H1 (cell line): ENCODE measurements around the gene TP73. TPM values are rescaled to one million over a fixed set of nuclear protein-coding genes. Genes with fewer than 3 reads are reported as not detected.
A peak's percentile ranks its signal among the peaks of the same experiment; 100 is the strongest.

Source experiments
- CTCF ChIA-PET: fragments of 300-600 bp; sonication (Branson Sonifier 250); formaldehyde crosslinking; loops from one replicate; lab custom pipeline; 2021; ENCODE audit not compliant: partially characterized antibody; lab: Charles Lee
- POLR2A ChIA-PET: fragments of 300-600 bp; sonication (Branson Sonifier 250); formaldehyde crosslinking; loops from one replicate; lab custom pipeline; 2021; ENCODE audit warnings: inconsistent platforms; ENCODE audit not compliant: partially characterized antibody; lab: Charles Lee
- DNase-seq, 2 experiments: peaks; one replicate each; pipeline versions ENCODE4 v3.0.0 to v3.0.0-alpha.2; 2010 to 2022; ENCODE audit warnings: low spot score in 2 of 2, low read depth in 1 of 2, mixed read lengths in 1 of 2
- FAIRE-seq: peaks from 2 replicates; lab custom pipeline; 2011; peaks lifted over from hg19 to GRCh38; lab: Jason Lieb, UNC
- H2AFZ ChIP-seq: 2 replicates; pipeline ENCODE4 v1.8.1; 2012; ENCODE audit warnings: low read length, inconsistent platforms
- H2AK5ac ChIP-seq: 2 replicates; pipeline ENCODE4 v1.6.1; 2013; ENCODE audit warnings: low read depth, low read length
- H2BK120ac ChIP-seq: replicated peaks from 2 replicates; pipeline ENCODE3; 2013; ENCODE audit warnings: low read depth, low read length, inconsistent platforms
- H2BK12ac ChIP-seq: 2 replicates; pipeline ENCODE4 v1.6.1; 2013; ENCODE audit warnings: low read depth, low read length
- H2BK15ac ChIP-seq: 2 replicates; pipeline ENCODE4 v1.6.1; 2013; ENCODE audit warnings: low read length
- H2BK20ac ChIP-seq: 2 replicates; pipeline ENCODE4 v1.6.1; 2013; ENCODE audit warnings: low read length
- H2BK5ac ChIP-seq: 2 replicates; pipeline ENCODE4 v1.6.1; 2013; ENCODE audit warnings: low read depth, low read length
- H3K14ac ChIP-seq: 2 replicates; pipeline ENCODE4 v1.6.1; 2013; ENCODE audit warnings: inconsistent platforms; ENCODE audit not compliant: insufficient read length
- H3K18ac ChIP-seq: 2 replicates; pipeline ENCODE4 v1.6.1; 2013; ENCODE audit warnings: low read length; ENCODE audit errors: extremely low read depth
- H3K23ac ChIP-seq: 2 replicates; pipeline ENCODE4 v1.6.1; 2013; ENCODE audit warnings: inconsistent platforms; ENCODE audit not compliant: insufficient read length
- H3K23me2 ChIP-seq: 2 replicates; pipeline ENCODE4 v1.6.1; 2013; ENCODE audit warnings: low read depth, low read length
- H3K27ac ChIP-seq: 2 replicates; pipeline ENCODE4 v1.6.1; 2011; ENCODE audit warnings: low read depth, low read length, inconsistent platforms
- H3K27me3 ChIP-seq, 4 experiments: replicated peaks in 1 of 4; 1 replicate in 1 of 4; 2 replicates in 3 of 4; pipeline versions ENCODE4 v1.6.1 to v1.8.1; 2011 to 2013; ENCODE audit warnings: low read length in 3 of 4, mild to moderate bottlenecking in 3 of 4, inconsistent platforms in 2 of 4, mixed read lengths in 2 of 4, moderate library complexity in 1 of 4; ENCODE audit not compliant: control insufficient read depth in 3 of 4, insufficient read depth in 3 of 4; ENCODE audit errors: extremely low read depth in 1 of 4
- H3K36me3 ChIP-seq, 4 experiments: 2 replicates each; pipeline versions ENCODE4 v1.6.1 to v1.8.1; 2011 to 2013; ENCODE audit warnings: mild to moderate bottlenecking in 4 of 4, low read length in 3 of 4, moderate library complexity in 2 of 4, control low read depth in 1 of 4, inconsistent platforms in 1 of 4; ENCODE audit not compliant: insufficient read depth in 4 of 4, control insufficient read depth in 2 of 4
- H3K4ac ChIP-seq: replicated peaks from 2 replicates; pipeline ENCODE3; 2013; ENCODE audit warnings: low read length, low read depth, mixed read lengths, inconsistent platforms; ENCODE audit not compliant: insufficient read length
- H3K4me1 ChIP-seq, 4 experiments: replicated peaks in 1 of 4; 1 replicate in 1 of 4; 2 replicates in 3 of 4; pipeline versions ENCODE4 v1.6.1 to v1.8.1; 2011 to 2013; ENCODE audit warnings: low read length in 3 of 4, inconsistent platforms in 2 of 4, mixed read lengths in 1 of 4; ENCODE audit not compliant: insufficient read depth in 4 of 4, control insufficient read depth in 3 of 4
- H3K4me2 ChIP-seq, 2 experiments: 2 replicates each; pipeline versions ENCODE4 v1.6.1 to v1.8.1; 2011 to 2013; ENCODE audit warnings: low read depth in 2 of 2, low read length in 2 of 2, control low read depth in 1 of 2, inconsistent platforms in 1 of 2, mild to moderate bottlenecking in 1 of 2; ENCODE audit not compliant: insufficient read depth in 1 of 2
- H3K4me3 ChIP-seq, 4 experiments: fragments of 200-600, 300-600 bp in 1 of 4; sonication (generic), shearing (Covaris generic), sonication (Bioruptor Twin) in 1 of 4; 2 replicates each; pipeline versions ENCODE4 v1.5.1 to v1.8.1; 2011 to 2016; ENCODE audit warnings: low read length in 4 of 4, low read depth in 3 of 4, control low read depth in 2 of 4, inconsistent platforms in 2 of 4, mild to moderate bottlenecking in 2 of 4, mixed read lengths in 1 of 4, moderate library complexity in 1 of 4; ENCODE audit not compliant: insufficient read depth in 2 of 4; ENCODE audit errors: extremely low read depth in 1 of 4
- H3K56ac ChIP-seq: replicated peaks from 2 replicates; pipeline ENCODE3; 2013; ENCODE audit warnings: low read depth, mild to moderate bottlenecking, mixed read lengths, low read length, inconsistent platforms; ENCODE audit not compliant: insufficient read length
- H3K79me1 ChIP-seq: 2 replicates; pipeline ENCODE4 v1.6.1; 2013; ENCODE audit warnings: low read depth, low read length, control low read depth
- H3K79me2 ChIP-seq, 2 experiments: 2 replicates each; pipeline versions ENCODE4 v1.6.1 to v1.8.1; 2012 to 2013; ENCODE audit warnings: low read length in 2 of 2, mild to moderate bottlenecking in 2 of 2, inconsistent platforms in 1 of 2; ENCODE audit not compliant: insufficient read depth in 2 of 2, control insufficient read depth in 1 of 2
- H3K9ac ChIP-seq, 4 experiments: replicated peaks in 1 of 4; 1 replicate in 1 of 4; 2 replicates in 3 of 4; pipeline versions ENCODE4 v1.6.1 to v1.8.1; 2011 to 2013; ENCODE audit warnings: low read depth in 3 of 4, low read length in 3 of 4, control low read depth in 2 of 4, mild to moderate bottlenecking in 2 of 4, moderate library complexity in 2 of 4, inconsistent platforms in 1 of 4; ENCODE audit errors: extremely low read depth in 1 of 4
- H3K9me3 ChIP-seq, 2 experiments: 2 replicates each; pipeline versions ENCODE4 v1.6.1 to v1.8.1; 2012 to 2013; ENCODE audit warnings: mild to moderate bottlenecking in 2 of 2, moderate library complexity in 2 of 2, control low read depth in 1 of 2, inconsistent platforms in 1 of 2, low read depth in 1 of 2, low read length in 1 of 2, mixed read lengths in 1 of 2; ENCODE audit not compliant: insufficient read depth in 2 of 2
- H4K20me1 ChIP-seq, 2 experiments: replicated peaks in 1 of 2; 2 replicates each; pipeline versions ENCODE3 to v1.8.1; 2011 to 2013; ENCODE audit warnings: inconsistent platforms in 2 of 2, low read length in 2 of 2, mild to moderate bottlenecking in 1 of 2; ENCODE audit not compliant: insufficient read depth in 2 of 2, control insufficient read depth in 1 of 2
- H4K5ac ChIP-seq: 2 replicates; pipeline ENCODE4 v1.6.1; 2013; ENCODE audit warnings: low read length, low read depth, mixed read lengths, inconsistent platforms; ENCODE audit not compliant: insufficient read length
- H4K8ac ChIP-seq: 2 replicates; pipeline ENCODE4 v1.8.0; 2013; ENCODE audit warnings: mild to moderate bottlenecking, moderate library complexity, low read length, inconsistent platforms; ENCODE audit not compliant: insufficient read depth; ENCODE audit errors: extremely low read depth
- H4K91ac ChIP-seq: replicated peaks from 2 replicates; pipeline ENCODE3; 2013; ENCODE audit warnings: low read length, mixed read lengths, inconsistent platforms; ENCODE audit not compliant: insufficient read length
- WGBS, 2 experiments: shearing (Covaris generic) in 1 of 2; methylation state at CpG; one replicate each; pipeline versions ENCODE4 v1.1.6 to v1.1.7; 2013 to 2015; ENCODE audit warnings: low lambda C conversion rate in 2 of 2, mixed read lengths in 2 of 2, inconsistent platforms in 1 of 2, low coverage in 1 of 2, missing lambda C conversion rate in 1 of 2; ENCODE audit not compliant: insufficient replicate concordance in 2 of 2, insufficient coverage in 1 of 2, insufficient read length in 1 of 2; ENCODE audit errors: extremely low coverage in 1 of 2, missing lambda C conversion rate in 1 of 2; 5-methylcytosine and 5-hydroxymethylcytosine counted together
- polyA plus RNA-seq, 7 experiments: library from polyadenylated mRNA; depleted of rRNA in 3 of 7; stranded (reverse) in 5 of 7; unstranded in 2 of 7; fragments of >200 nt in 5 of 7; fragments of 200-250 nt in 2 of 7; gene quantifications; 1 replicate in 5 of 7; 2 replicates in 1 of 7; 4 replicates in 1 of 7; pipeline versions ENCODE4 v1.2.1 to v1.2.3, GENCODE V29; 2011 to 2013; ENCODE audit warnings: missing spikeins in 2 of 7, mixed read lengths in 2 of 7
- total RNA-seq: library from RNA; stranded (reverse); fragmentation: NEBNext Ultra II Directional; extraction: Animal tissue kit (Norgen Biotek cat#: 25700); gene quantifications from 2 replicates; pipeline ENCODE4 v1.2.1, GENCODE V29; 2021

Gene TP73
- total and polyA plus RNA-seq, 2 of the 8 experiments (the other 6 are each of a cell fraction or from before 2014, with no cell fraction given), result 2.6 to 3.1 TPM

GRCh38 chr1:3630914-3631313, 21.4 kb upstream of the TP73 start:
- CTCF ChIA-PET, result interaction anchor here (0.8 to 4.8 kb wide), 5 partner anchors 10 to 177 kb away, joined by 3 to 22 read pairs (median 4); no protein-coding TSS in a partner anchor

More at GRCh38 chr1:3630914-3631313, 21.4 kb upstream of the TP73 start:
- peak overlapping the region; percentile 19; the same call in 1 of the 2 replicates for H3K18ac ChIP-seq
- H3K4me1 ChIP-seq, result peaks cover 0 to 10% (median 2%) of the 10 kb centered on the region in 4 experiments; a peak in 3 of 7 replicates
- H4K5ac ChIP-seq, result no peak overlapping the region
- no peak overlapping the region for H2AK5ac ChIP-seq
- no peak overlapping the region for H3K56ac ChIP-seq
- no peak overlapping the region for H2BK20ac ChIP-seq
- H3K4ac ChIP-seq, result no peak overlapping the region
- no peak overlapping the region for H3K27ac ChIP-seq
- FAIRE-seq (no peak), DNase-seq (no peak)
- H4K20me1 ChIP-seq, result peaks cover 4 to 12% of the 10 kb centered on the region in 2 experiments
- peak overlapping the region; percentile 68 for H4K8ac ChIP-seq
- no peak overlapping the region for H3K23ac ChIP-seq
- WGBS, 2 experiments, result 91% methylated on average over 9 of the region's 9 CpGs; no CpG with 5 or more reads in 1 of the 2 experiments
- H2BK5ac ChIP-seq, result peak overlapping the region; percentile 60
- H3K23me2 ChIP-seq, result no peaks in the 10 kb centered on the region
- no peak overlapping the region for H3K4me2 ChIP-seq
- H3K36me3 ChIP-seq, result peaks cover 0 to 42% (median 13%) of the 10 kb centered on the region in 4 experiments; a peak in 6 of 8 replicates
- H4K91ac ChIP-seq, result no peak overlapping the region
- POLR2A ChIA-PET, result interaction anchor here (0.9 to 1.1 kb wide), 3 partner anchors 18 to 133 kb away, joined by 3 to 4 read pairs (median 3); no protein-coding TSS in a partner anchor
- no peak overlapping the region for H2BK120ac ChIP-seq
- H3K79me2 ChIP-seq, result no peaks in the 10 kb centered on the region
- no peak overlapping the region for H3K4me3 ChIP-seq
- H3K14ac ChIP-seq, result no peak overlapping the region
- H2AFZ ChIP-seq, result no peak overlapping the region
- no peak overlapping the region for H2BK15ac ChIP-seq
- no peaks in the 10 kb centered on the region for H3K27me3 ChIP-seq
- H3K9ac ChIP-seq, result no peak overlapping the region
- no peak overlapping the region for H2BK12ac ChIP-seq
- H3K79me1 ChIP-seq, result no peaks in the 10 kb centered on the region
- H3K9me3 ChIP-seq, result no peaks in the 10 kb centered on the region
